Activated naive CD8-positive, alpha-beta T cell treated with anti-CD3 and anti-CD28 coated beads for 36 hours (primary cell): ENCODE results near the gene EYS. TPM values are rescaled to one million over a fixed set of nuclear protein-coding genes. Genes with fewer than 3 reads are reported as not detected.

Experiments
- DNase-seq: peaks from one replicate; pipeline ENCODE4 v3.0.0; 2021
- H3K27ac Mint-ChIP-seq: one replicate; pipeline ENCODE4 v1.8.0; 2022; ENCODE audit warnings: mild to moderate bottlenecking, moderate library complexity, mixed read lengths
- H3K27me3 Mint-ChIP-seq: one replicate; pipeline ENCODE4 v1.8.0; 2022; ENCODE audit warnings: mild to moderate bottlenecking, mixed read lengths
- H3K36me3 Mint-ChIP-seq: one replicate; pipeline ENCODE4 v1.8.0; 2021; ENCODE audit warnings: mild to moderate bottlenecking, mixed read lengths
- H3K4me1 Mint-ChIP-seq: one replicate; pipeline ENCODE4 v1.8.0; 2021; ENCODE audit warnings: mixed read lengths
- H3K4me3 Mint-ChIP-seq: one replicate; pipeline ENCODE4 v1.8.0; 2022; ENCODE audit warnings: mild to moderate bottlenecking, moderate library complexity, mixed read lengths
- H3K9me3 Mint-ChIP-seq: one replicate; pipeline ENCODE4 v1.8.0; 2022; ENCODE audit warnings: mixed read lengths
- total RNA-seq, 2 experiments: library from RNA; stranded (reverse); gene quantifications; one replicate each; pipeline ENCODE4 v1.2.3, GENCODE V29; 2021

The EYS gene
- total RNA-seq, 2 experiments from 2014 or later = not detected

- no peaks in the 10 kb centered on the region for H3K27me3 Mint-ChIP-seq
- no peak overlapping the region for H3K27ac Mint-ChIP-seq
- peaks cover 6% of the 10 kb centered on the region for H3K9me3 Mint-ChIP-seq
- no peak overlapping the region for H3K4me3 Mint-ChIP-seq
- no peaks in the 10 kb centered on the region for H3K36me3 Mint-ChIP-seq
- no peaks in the 10 kb centered on the region for H3K4me1 Mint-ChIP-seq
- no peak for DNase-seq
These were observed 1153.7 kb downstream of the EYS start for GRCh38 chr6:64553249-64553786.

- DNase-seq = no peak
- Mint-ChIP-seq H3K9me3 (peaks cover 7% of the 10 kb centered on the region), H3K27ac (no peak overlapping the region), H3K36me3 (no peaks in the 10 kb centered on the region), H3K4me3 (no peak overlapping the region), H3K4me1 (no peaks in the 10 kb centered on the region), H3K27me3 (no peaks in the 10 kb centered on the region)
These were observed 1159.3 kb downstream of the EYS start for GRCh38 chr6:64547594-64548268.

GRCh38 chr6:64539917-64540316 lies 1167.1 kb downstream of the EYS start:
- H3K27me3 Mint-ChIP-seq = no peaks in the 10 kb centered on the region
- no peak for DNase-seq
- peaks cover 3% of the 10 kb centered on the region for H3K9me3 Mint-ChIP-seq
- H3K27ac Mint-ChIP-seq = no peak overlapping the region
- H3K4me3 Mint-ChIP-seq = no peak overlapping the region
- H3K4me1 Mint-ChIP-seq = no peaks in the 10 kb centered on the region
- no peaks in the 10 kb centered on the region for H3K36me3 Mint-ChIP-seq

- Mint-ChIP-seq H3K27me3 (no peaks in the 10 kb centered on the region), H3K4me3 (no peak overlapping the region), H3K27ac (no peak overlapping the region), H3K36me3 (no peaks in the 10 kb centered on the region), H3K9me3 (peaks cover 4% of the 10 kb centered on the region), H3K4me1 (no peaks in the 10 kb centered on the region)
- no peak for DNase-seq
These were observed 1168.3 kb downstream of the EYS start for GRCh38 chr6:64538722-64539121.

- H3K4me1 Mint-ChIP-seq = no peaks in the 10 kb centered on the region
- no peak overlapping the region for H3K27ac Mint-ChIP-seq
- H3K9me3 Mint-ChIP-seq = peaks cover 4% of the 10 kb centered on the region
- no peak for DNase-seq
- H3K4me3 Mint-ChIP-seq = no peak overlapping the region
- H3K27me3 Mint-ChIP-seq = no peaks in the 10 kb centered on the region
- no peaks in the 10 kb centered on the region for H3K36me3 Mint-ChIP-seq
These were observed 1179.1 kb downstream of the EYS start for GRCh38 chr6:64527899-64528298.

- H3K27me3 Mint-ChIP-seq = no peaks in the 10 kb centered on the region
- peaks cover 5% of the 10 kb centered on the region for H3K9me3 Mint-ChIP-seq
- H3K36me3 Mint-ChIP-seq = no peaks in the 10 kb centered on the region
- DNase-seq = no peak
- H3K27ac Mint-ChIP-seq = no peak overlapping the region
- H3K4me1 Mint-ChIP-seq = no peaks in the 10 kb centered on the region
- no peak overlapping the region for H3K4me3 Mint-ChIP-seq
These were observed 1184.2 kb downstream of the EYS start for GRCh38 chr6:64522859-64523258.

GRCh38 chr6:64520050-64520449 lies 1187.0 kb downstream of the EYS start:
- no peak overlapping the region for H3K27ac Mint-ChIP-seq
- H3K9me3 Mint-ChIP-seq = peaks cover 5% of the 10 kb centered on the region
- no peaks in the 10 kb centered on the region for H3K36me3 Mint-ChIP-seq
- no peak overlapping the region for H3K4me3 Mint-ChIP-seq
- DNase-seq = no peak
- H3K4me1 Mint-ChIP-seq = no peaks in the 10 kb centered on the region
- H3K27me3 Mint-ChIP-seq = no peaks in the 10 kb centered on the region

GRCh38 chr6:64516393-64516792 lies 1190.6 kb downstream of the EYS start:
- H3K9me3 Mint-ChIP-seq = peaks cover 5% of the 10 kb centered on the region
- H3K27me3 Mint-ChIP-seq = no peaks in the 10 kb centered on the region
- no peak overlapping the region for H3K4me3 Mint-ChIP-seq
- no peaks in the 10 kb centered on the region for H3K36me3 Mint-ChIP-seq
- no peak for DNase-seq
- H3K27ac Mint-ChIP-seq = no peak overlapping the region
- H3K4me1 Mint-ChIP-seq = no peaks in the 10 kb centered on the region

GRCh38 chr6:64507661-64508060 lies 1199.4 kb downstream of the EYS start:
- Mint-ChIP-seq H3K36me3 (no peaks in the 10 kb centered on the region), H3K27me3 (no peaks in the 10 kb centered on the region)

GRCh38 chr6:64505312-64505711 lies 1201.7 kb downstream of the EYS start:
- H3K36me3 Mint-ChIP-seq = no peaks in the 10 kb centered on the region
- no peaks in the 10 kb centered on the region for H3K9me3 Mint-ChIP-seq
- DNase-seq = peak; percentile 0
- no peaks in the 10 kb centered on the region for H3K4me1 Mint-ChIP-seq
- no peaks in the 10 kb centered on the region for H3K27me3 Mint-ChIP-seq
- H3K4me3 Mint-ChIP-seq = no peak overlapping the region
- no peak overlapping the region for H3K27ac Mint-ChIP-seq

More at GRCh38 chr6:64507661-64508060, 1199.4 kb downstream of the EYS start:
- Mint-ChIP-seq H3K27ac (no peak overlapping the region), H3K9me3 (no peaks in the 10 kb centered on the region), H3K4me3 (no peak overlapping the region), H3K4me1 (no peaks in the 10 kb centered on the region)
- no peak for DNase-seq

GRCh38 chr6:64504503-64504902 lies 1202.5 kb downstream of the EYS start:
- no peak overlapping the region for H3K4me3 Mint-ChIP-seq
- H3K27me3 Mint-ChIP-seq = no peaks in the 10 kb centered on the region
- H3K4me1 Mint-ChIP-seq = no peaks in the 10 kb centered on the region
- H3K9me3 Mint-ChIP-seq = peaks cover 2% of the 10 kb centered on the region
- H3K27ac Mint-ChIP-seq = no peak overlapping the region
- DNase-seq = no peak
- no peaks in the 10 kb centered on the region for H3K36me3 Mint-ChIP-seq

- no peak overlapping the region for H3K27ac Mint-ChIP-seq
- DNase-seq = no peak
- H3K36me3 Mint-ChIP-seq = no peaks in the 10 kb centered on the region
- no peak overlapping the region for H3K4me3 Mint-ChIP-seq
- H3K9me3 Mint-ChIP-seq = peaks cover 3% of the 10 kb centered on the region
- no peaks in the 10 kb centered on the region for H3K27me3 Mint-ChIP-seq
- H3K4me1 Mint-ChIP-seq = no peaks in the 10 kb centered on the region
These were observed 1204.2 kb downstream of the EYS start for GRCh38 chr6:64502801-64503200.

- H3K4me1 Mint-ChIP-seq = no peaks in the 10 kb centered on the region
- H3K27me3 Mint-ChIP-seq = no peaks in the 10 kb centered on the region
- DNase-seq = no peak
- H3K27ac Mint-ChIP-seq = no peak overlapping the region
- no peaks in the 10 kb centered on the region for H3K36me3 Mint-ChIP-seq
- peaks cover 8% of the 10 kb centered on the region for H3K9me3 Mint-ChIP-seq
- no peak overlapping the region for H3K4me3 Mint-ChIP-seq
These were observed 1209.4 kb downstream of the EYS start for GRCh38 chr6:64497634-64498033.

- H3K9me3 Mint-ChIP-seq = no peaks in the 10 kb centered on the region
- no peaks in the 10 kb centered on the region for H3K4me1 Mint-ChIP-seq
- no peak overlapping the region for H3K27ac Mint-ChIP-seq
- H3K4me3 Mint-ChIP-seq = no peak overlapping the region
- no peaks in the 10 kb centered on the region for H3K27me3 Mint-ChIP-seq
- no peaks in the 10 kb centered on the region for H3K36me3 Mint-ChIP-seq
- no peak for DNase-seq
These were observed 1217.3 kb downstream of the EYS start for GRCh38 chr6:64489763-64490162.

GRCh38 chr6:64486578-64487351 lies 1220.3 kb downstream of the EYS start:
- H3K4me3 Mint-ChIP-seq = no peak overlapping the region
- H3K27me3 Mint-ChIP-seq = no peaks in the 10 kb centered on the region
- H3K9me3 Mint-ChIP-seq = no peaks in the 10 kb centered on the region
- H3K4me1 Mint-ChIP-seq = no peaks in the 10 kb centered on the region
- H3K27ac Mint-ChIP-seq = no peak overlapping the region
- H3K36me3 Mint-ChIP-seq = no peaks in the 10 kb centered on the region
- no peak for DNase-seq
